HG03378 (cell line): ENCODE measurements around the gene ACOXL.
"Not testable (repeated sequence)": the region's sequence is repeated elsewhere in the genome, so short reads cannot be mapped to it uniquely, and the experiment has no call there.

Experiments
- ATAC-seq: cut with Tn5 transposase; IDR thresholded peaks from one replicate; pipeline ENCODE4 v1.9.1; 2021; ENCODE audit warnings: mild to moderate bottlenecking, moderate library complexity; ENCODE audit not compliant: unreplicated experiment

ACOXL gene

GRCh38 chr2:110732422-110733413 lies at the start of gene ACOXL:
Gene ACOXL (plus strand): TSS chr2:110732573. CDS start chr2:110768390, 35,817 bp downstream.
- no peak for ATAC-seq

- no peak for ATAC-seq
Observed at GRCh38 chr2:110682872-110683271, 49.5 kb upstream of the ACOXL start.

GRCh38 chr2:110687775-110688484 lies 44.4 kb upstream of the ACOXL start:
- not testable (repeated sequence) for ATAC-seq

GRCh38 chr2:110688594-110689091 lies 43.7 kb upstream of the ACOXL start:
- ATAC-seq, result no peak

- no peak for ATAC-seq
Observed at GRCh38 chr2:110690083-110690965, 42.0 kb upstream of the ACOXL start.

GRCh38 chr2:110691612-110692258 lies 40.6 kb upstream of the ACOXL start:
- no peak for ATAC-seq

- not testable (repeated sequence) for ATAC-seq
Observed at GRCh38 chr2:110695146-110695898, 37.1 kb upstream of the ACOXL start.

GRCh38 chr2:110698253-110698652 lies 34.1 kb upstream of the ACOXL start:
- ATAC-seq, result not testable (repeated sequence)

GRCh38 chr2:110702514-110703380 lies 29.6 kb upstream of the ACOXL start:
- no peak for ATAC-seq

GRCh38 chr2:110707386-110707965 lies 24.9 kb upstream of the ACOXL start:
- no peak for ATAC-seq

GRCh38 chr2:110708455-110708854 lies 23.9 kb upstream of the ACOXL start:
- no peak for ATAC-seq

GRCh38 chr2:110712737-110713136 lies 19.6 kb upstream of the ACOXL start:
- ATAC-seq, result no peak

- no peak for ATAC-seq
Observed at GRCh38 chr2:110713513-110714362, 18.6 kb upstream of the ACOXL start.

- no peak for ATAC-seq
Observed at GRCh38 chr2:110714452-110715224, 17.7 kb upstream of the ACOXL start.

- no peak for ATAC-seq
Observed at GRCh38 chr2:110716959-110717645, 15.3 kb upstream of the ACOXL start.

GRCh38 chr2:110717734-110718133 lies 14.6 kb upstream of the ACOXL start:
- no peak for ATAC-seq
